ENCODE measurements around the gene TEPSIN.

Gene TEPSIN

DNA sequence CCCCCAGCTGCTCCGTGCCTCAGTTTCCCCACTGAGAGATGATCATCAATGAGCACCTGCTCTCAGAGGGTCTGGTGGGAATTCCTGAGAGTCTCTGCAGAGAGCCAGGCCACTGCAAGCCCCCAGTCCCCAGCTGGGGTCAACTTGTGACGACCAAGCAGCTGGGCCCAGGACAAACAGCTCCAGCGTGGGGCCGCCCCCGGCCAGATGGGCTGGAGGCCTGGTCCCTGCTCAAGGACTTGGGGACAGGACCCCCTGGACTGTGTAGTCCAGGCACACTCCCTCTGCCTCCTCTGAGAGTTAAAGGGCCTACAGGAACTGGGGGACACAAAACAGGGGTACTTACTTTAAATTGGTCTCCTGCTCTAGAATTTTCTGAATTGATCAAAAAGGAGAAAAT, 56.3 kb downstream of the TEPSIN start:
- no peak overlapping the region for H3K4me3 ChIP-seq (ENCODE audit: low read depth, low read length)
- TF ChIP-seq CTCF (IDR thresholded peaks at IDR 0.05; ENCODE audit: borderline replicate concordance, insufficient read depth, low read depth, low read length), result no peak

- TF ChIP-seq CTCF (IDR thresholded peaks at IDR 0.05; ENCODE audit: borderline replicate concordance, insufficient read depth, low read depth, low read length), result no peak
- H3K4me3 ChIP-seq (ENCODE audit: low read depth, low read length), result no peak overlapping the region
Measured at GRCh38 chr17:81181811-81182185, 57.1 kb downstream of the TEPSIN start.

DNA sequence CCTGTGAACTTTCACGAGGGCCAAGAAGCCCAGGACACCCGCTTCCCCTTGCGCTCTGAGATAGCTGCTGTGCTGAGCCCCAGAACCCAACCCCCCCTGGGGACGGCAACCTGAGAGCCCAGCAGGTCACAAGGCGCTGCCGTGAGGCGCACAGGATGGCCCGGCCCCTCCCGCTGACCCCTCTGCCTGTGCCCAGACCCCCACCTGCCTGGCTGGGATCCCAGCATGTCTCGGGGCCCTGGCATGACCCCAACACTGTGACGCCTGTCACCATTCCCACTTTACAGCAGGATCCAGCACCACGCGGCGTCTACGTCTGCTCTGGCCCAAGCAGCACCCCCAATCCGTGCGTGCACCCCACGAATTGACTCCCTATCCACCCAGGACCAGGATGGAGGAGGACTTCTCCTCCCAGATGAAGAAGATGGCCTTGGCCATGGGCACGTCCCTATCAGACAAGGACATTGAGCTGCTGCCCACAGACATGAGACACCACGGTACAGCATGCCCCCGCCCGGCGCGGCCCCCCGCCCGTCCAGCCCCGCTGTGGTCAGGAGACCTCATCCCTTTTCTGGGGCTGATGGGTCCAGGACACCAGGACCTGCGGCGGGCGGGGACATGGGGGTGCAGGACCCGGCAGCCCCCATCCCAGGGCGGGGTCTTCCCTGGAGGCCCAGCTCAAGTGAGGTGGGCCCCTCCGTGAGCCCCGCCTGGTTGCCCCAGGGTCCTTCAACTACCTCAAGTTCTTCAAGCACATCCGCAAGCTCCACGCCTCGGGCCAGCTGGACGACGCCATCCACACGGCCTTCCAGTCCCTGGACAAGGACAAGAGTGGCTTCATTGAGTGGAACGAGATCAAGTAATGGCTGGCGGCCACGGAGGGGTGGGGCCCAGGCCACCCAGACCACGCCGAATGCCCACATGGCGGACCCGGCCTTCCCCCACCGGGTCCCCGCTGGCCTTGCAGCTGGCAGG, 57.7 kb downstream of the TEPSIN start:
- H3K4me3 ChIP-seq (ENCODE audit: low read depth, low read length), result no peak overlapping the region
- TF ChIP-seq CTCF (IDR thresholded peaks at IDR 0.05; ENCODE audit: borderline replicate concordance, insufficient read depth, low read depth, low read length), result no peak

DNA sequence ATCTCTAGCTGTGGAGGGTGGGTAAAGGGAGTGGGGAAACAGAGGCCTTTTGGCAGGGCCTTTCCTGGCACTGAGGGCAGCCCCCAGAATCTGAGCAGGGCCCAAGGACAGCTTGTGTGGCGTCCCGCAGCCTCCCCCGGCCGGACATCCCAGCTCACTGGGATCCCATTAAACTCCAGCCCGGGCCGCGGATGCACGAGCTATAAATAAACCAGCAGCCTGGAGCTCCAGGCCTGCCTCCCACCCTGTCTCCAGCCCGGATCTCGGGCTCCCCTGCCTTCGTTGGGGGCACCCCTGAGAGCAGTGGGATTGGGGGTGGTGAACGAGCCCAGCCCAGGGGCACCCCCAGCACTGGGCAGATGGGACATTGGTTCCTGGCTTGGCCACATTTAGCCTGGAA, 59.0 kb downstream of the TEPSIN start:
- no peak overlapping the region for H3K4me3 ChIP-seq (ENCODE audit: low read depth, low read length)
- no peak for TF ChIP-seq CTCF (IDR thresholded peaks at IDR 0.05; ENCODE audit: borderline replicate concordance, insufficient read depth, low read depth, low read length)

- no peak for TF ChIP-seq CTCF (IDR thresholded peaks at IDR 0.05; ENCODE audit: borderline replicate concordance, insufficient read depth, low read depth, low read length)
- no peak overlapping the region for H3K4me3 ChIP-seq (ENCODE audit: low read depth, low read length)
Measured at GRCh38 chr17:81179220-81179619, 59.6 kb downstream of the TEPSIN start.

Measured in GM12875 (cell line).